Iris pigment epithelial cell (primary cell): ENCODE measurements around the gene ITPK1.

Source experiments
- DNase-seq: peaks from one replicate; pipeline ENCODE4 v3.0.0-alpha.2; 2011; ENCODE audit warnings: low read depth

Gene ITPK1

GRCh38 chr14:93044556-93044955 lies 71.2 kb downstream of the ITPK1 start:
- no peak for DNase-seq

GRCh38 chr14:93044121-93044520 lies 71.6 kb downstream of the ITPK1 start:
- no peak for DNase-seq

GRCh38 chr14:93042968-93043940 lies 72.5 kb downstream of the ITPK1 start:
- peak; percentile 81 for DNase-seq

- no peak for DNase-seq
Measured at GRCh38 chr14:93041830-93042229, 73.9 kb downstream of the ITPK1 start.

- DNase-seq: no peak
Measured at GRCh38 chr14:93040982-93041381, 74.7 kb downstream of the ITPK1 start.

GRCh38 chr14:93040443-93040842 lies 75.3 kb downstream of the ITPK1 start:
- DNase-seq: no peak

GRCh38 chr14:93039649-93040315 lies 75.9 kb downstream of the ITPK1 start:
- no peak for DNase-seq

GRCh38 chr14:93037351-93037750 lies 78.4 kb downstream of the ITPK1 start:
- no peak for DNase-seq

- peak; percentile 43 for DNase-seq
Measured at GRCh38 chr14:93036652-93037345, 78.9 kb downstream of the ITPK1 start.

GRCh38 chr14:93035917-93036651 lies 79.6 kb downstream of the ITPK1 start:
- peak; percentile 28 for DNase-seq

- no peak for DNase-seq
Measured at GRCh38 chr14:93035585-93035916, 80.2 kb downstream of the ITPK1 start.

GRCh38 chr14:93034671-93034994 lies 81.1 kb downstream of the ITPK1 start:
- no peak for DNase-seq

- DNase-seq: no peak
Measured at GRCh38 chr14:93033983-93034670, 81.6 kb downstream of the ITPK1 start.

- DNase-seq: no peak
Measured at GRCh38 chr14:93033084-93033982, 82.4 kb downstream of the ITPK1 start.

- no peak for DNase-seq
Measured at GRCh38 chr14:93032421-93032936, 83.2 kb downstream of the ITPK1 start.

GRCh38 chr14:93031505-93032315 lies 84.0 kb downstream of the ITPK1 start:
- no peak for DNase-seq

GRCh38 chr14:93030761-93031160 lies 85.0 kb downstream of the ITPK1 start:
- no peak for DNase-seq

GRCh38 chr14:93029911-93030508 lies 85.7 kb downstream of the ITPK1 start:
- no peak for DNase-seq

GRCh38 chr14:93029417-93029816 lies 86.3 kb downstream of the ITPK1 start:
- no peak for DNase-seq
